ENCODE results near the gene SACM1L.

DNA sequence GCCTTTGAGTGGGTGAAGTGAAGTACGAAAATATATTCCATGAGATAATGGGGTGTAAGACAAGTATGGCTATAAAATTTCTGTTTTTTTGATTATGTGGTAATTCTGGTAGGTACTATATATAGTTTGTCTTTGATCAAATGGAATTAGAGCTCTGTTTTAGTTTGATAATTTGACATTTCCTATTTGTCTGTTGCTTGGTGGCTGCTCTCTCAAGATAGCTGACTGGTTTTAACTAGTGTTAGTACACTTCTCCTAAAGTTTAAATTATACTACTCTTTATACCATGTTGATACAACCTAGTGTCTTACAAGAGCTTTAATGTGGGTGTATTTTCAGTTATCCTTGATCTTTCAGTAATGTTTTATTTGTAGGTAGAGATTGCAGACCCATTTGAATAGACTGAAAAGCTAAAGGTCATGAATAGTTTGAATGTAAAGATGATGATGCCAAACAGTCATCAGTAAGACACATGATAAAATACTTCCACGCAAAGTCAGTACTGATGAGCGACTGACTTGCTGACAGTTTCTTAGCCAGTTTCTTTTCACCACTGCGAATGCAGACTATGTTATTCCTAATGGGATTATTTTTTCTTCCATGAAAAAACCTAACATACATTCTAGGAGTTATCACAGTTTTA lies 15.2 kb downstream of the SACM1L start:
- TF ChIP-seq, protein P1, sequence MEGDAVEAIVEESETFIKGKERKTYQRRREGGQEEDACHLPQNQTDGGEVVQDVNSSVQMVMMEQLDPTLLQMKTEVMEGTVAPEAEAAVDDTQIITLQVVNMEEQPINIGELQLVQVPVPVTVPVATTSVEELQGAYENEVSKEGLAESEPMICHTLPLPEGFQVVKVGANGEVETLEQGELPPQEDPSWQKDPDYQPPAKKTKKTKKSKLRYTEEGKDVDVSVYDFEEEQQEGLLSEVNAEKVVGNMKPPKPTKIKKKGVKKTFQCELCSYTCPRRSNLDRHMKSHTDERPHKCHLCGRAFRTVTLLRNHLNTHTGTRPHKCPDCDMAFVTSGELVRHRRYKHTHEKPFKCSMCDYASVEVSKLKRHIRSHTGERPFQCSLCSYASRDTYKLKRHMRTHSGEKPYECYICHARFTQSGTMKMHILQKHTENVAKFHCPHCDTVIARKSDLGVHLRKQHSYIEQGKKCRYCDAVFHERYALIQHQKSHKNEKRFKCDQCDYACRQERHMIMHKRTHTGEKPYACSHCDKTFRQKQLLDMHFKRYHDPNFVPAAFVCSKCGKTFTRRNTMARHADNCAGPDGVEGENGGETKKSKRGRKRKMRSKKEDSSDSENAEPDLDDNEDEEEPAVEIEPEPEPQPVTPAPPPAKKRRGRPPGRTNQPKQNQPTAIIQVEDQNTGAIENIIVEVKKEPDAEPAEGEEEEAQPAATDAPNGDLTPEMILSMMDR (IDR thresholded peaks at IDR 0.05) = no peak
- TF ChIP-seq POLR2A (IDR thresholded peaks at IDR 0.05) = no peak

Measured in heart left ventricle (tissue), 13 donors.